SK-N-SH (cell line): Measurements from ENCODE around the gene APOL6. TPM values are rescaled to one million over a fixed set of nuclear protein-coding genes. Genes with fewer than 3 reads are reported as not detected.

Source experiments
- CTCF ChIA-PET: fragments of 300-600, 350-600 bp; formaldehyde crosslinking; extraction: SDS; loops from one replicate; lab custom pipeline; 2021; lab: Yijun Ruan, JAX
- POLR2A ChIA-PET: fragments of 350-600 bp; sonication (Branson Sonifier 250); formaldehyde crosslinking; extraction: SDS; loops from one replicate; lab custom pipeline; 2020; ENCODE audit warnings: antibody characterized with exemption, inconsistent platforms; lab: Yijun Ruan, JAX
- DNase-seq: peaks from one replicate; pipeline ENCODE4 v3.0.0; 2012
- H2AFZ ChIP-seq: fragments of 200-600 bp; sonication (generic); 2 replicates; pipeline ENCODE4 v1.8.1; 2016; ENCODE audit warnings: antibody characterized with exemption, mild to moderate bottlenecking, low read depth
- H3F3A ChIP-seq: fragments of 200-600 bp; sonication (generic); replicated peaks from 2 replicates; pipeline ENCODE3; 2016; ENCODE audit warnings: antibody characterized with exemption, mild to moderate bottlenecking; ENCODE audit not compliant: insufficient read depth
- H3K27ac ChIP-seq, 2 experiments: fragments of 200-500 bp in 1 of 2; fragments of 200-600 bp in 1 of 2; sonication (Bioruptor generic) in 1 of 2; sonication (generic), shearing (Covaris generic) in 1 of 2; 2 replicates each; pipeline versions ENCODE4 v1.5.1 to v1.6.1; 2014 to 2016; ENCODE audit warnings: low read depth in 2 of 2, inconsistent platforms in 1 of 2, low read length in 1 of 2, mild to moderate bottlenecking in 1 of 2, mixed read lengths in 1 of 2
- H3K27me3 ChIP-seq: fragments of 200-600 bp; sonication (generic), shearing (Covaris generic); 2 replicates; pipeline ENCODE4 v1.6.1; 2016; ENCODE audit warnings: mixed run types; ENCODE audit not compliant: insufficient read depth
- H3K36me3 ChIP-seq, 2 experiments: fragments of 200-500 bp in 1 of 2; fragments of 200-600 bp in 1 of 2; sonication (Bioruptor generic) in 1 of 2; sonication (generic) in 1 of 2; replicated peaks in 1 of 2; 2 replicates each; pipeline versions ENCODE3 to v1.5.1; 2014 to 2016; ENCODE audit warnings: low read length in 1 of 2, mild to moderate bottlenecking in 1 of 2; ENCODE audit not compliant: insufficient read depth in 2 of 2, control insufficient read depth in 1 of 2
- H3K4me1 ChIP-seq, 2 experiments: fragments of 200-500 bp in 1 of 2; fragments of 200-600 bp in 1 of 2; sonication (Bioruptor generic) in 1 of 2; sonication (generic), shearing (Covaris generic) in 1 of 2; 2 replicates each; pipeline versions ENCODE4 v1.5.1 to v1.6.1; 2014 to 2016; ENCODE audit warnings: low read depth in 1 of 2, low read length in 1 of 2, mixed run types in 1 of 2; ENCODE audit not compliant: insufficient read depth in 2 of 2, control insufficient read depth in 1 of 2
- H3K4me2 ChIP-seq: fragments of 200-600 bp; sonication (generic), shearing (Covaris generic); 2 replicates; pipeline ENCODE4 v1.6.1; 2017; ENCODE audit warnings: mixed run types
- H3K4me3 ChIP-seq, 2 experiments: fragments of 200-500 bp in 1 of 2; fragments of 200-600 bp in 1 of 2; sonication (Bioruptor generic) in 1 of 2; sonication (generic), shearing (Covaris generic) in 1 of 2; 2 replicates each; pipeline versions ENCODE4 v1.5.1 to v1.8.1; 2014 to 2016; ENCODE audit warnings: low read depth in 2 of 2, inconsistent platforms in 1 of 2, low read length in 1 of 2, mild to moderate bottlenecking in 1 of 2, mixed read lengths in 1 of 2, moderate library complexity in 1 of 2
- H3K79me2 ChIP-seq: fragments of 200-600 bp; sonication (generic); 2 replicates; pipeline ENCODE4 v1.8.1; 2017; ENCODE audit warnings: mild to moderate bottlenecking; ENCODE audit not compliant: insufficient read depth
- H3K9ac ChIP-seq: fragments of 200-600 bp; sonication (generic); 2 replicates; pipeline ENCODE4 v1.6.1; 2017; ENCODE audit warnings: mixed run types
- H3K9me2 ChIP-seq: fragments of 200-600 bp; sonication (generic); 2 replicates; pipeline ENCODE4 v1.6.1; 2017; ENCODE audit warnings: mixed run types
- H3K9me3 ChIP-seq: fragments of 200-600 bp; sonication (generic); 2 replicates; pipeline ENCODE4 v1.6.1; 2017; ENCODE audit warnings: mixed run types, mild to moderate bottlenecking, moderate library complexity
- H4K20me1 ChIP-seq: fragments of 200-600 bp; sonication (generic); 2 replicates; pipeline ENCODE4 v1.6.1; 2017; ENCODE audit warnings: mild to moderate bottlenecking, mixed run types; ENCODE audit not compliant: insufficient read depth
- IRF3 ChIP-seq: fragments of 150-350 bp; IDR thresholded peaks from 2 replicates; pipeline ENCODE4 v1.6.1; 2016; ENCODE audit warnings: mild to moderate bottlenecking, low read depth, low read length
- MEF2A ChIP-seq: IDR thresholded peaks from 2 replicates; pipeline ENCODE4 v1.4.0; 2012; ENCODE audit warnings: low read depth, borderline replicate concordance
- NFIC ChIP-seq: IDR thresholded peaks from 2 replicates; pipeline ENCODE4 v1.4.0; 2012; ENCODE audit warnings: borderline replicate concordance
- POLR2AphosphoS5 ChIP-seq: IDR thresholded peaks from 2 replicates; pipeline ENCODE4 v1.6.1; 2012; ENCODE audit warnings: low read depth, low read length
- RAD21 ChIP-seq: IDR thresholded peaks from 2 replicates; pipeline ENCODE4 v1.6.1; 2012; ENCODE audit warnings: mild to moderate bottlenecking, low read length
- REST ChIP-seq: IDR thresholded peaks from 2 replicates; pipeline ENCODE4 v1.6.1; 2012; ENCODE audit warnings: mild to moderate bottlenecking, low read depth, low read length, moderate library complexity
- RFX5 ChIP-seq: IDR thresholded peaks from 2 replicates; pipeline ENCODE4 v1.6.1; 2012; ENCODE audit warnings: mild to moderate bottlenecking, improper control_type of control experiment, low read length
- SMC3 ChIP-seq: IDR thresholded peaks from 2 replicates; pipeline ENCODE4 v1.6.1; 2012; ENCODE audit warnings: low read depth, low read length, improper control_type of control experiment
- TEAD4 ChIP-seq: IDR thresholded peaks from 2 replicates; pipeline ENCODE4 v1.4.0; 2012; ENCODE audit warnings: mild to moderate bottlenecking, borderline replicate concordance; ENCODE audit not compliant: insufficient read depth
- USF1 ChIP-seq: IDR thresholded peaks from 2 replicates; pipeline ENCODE4 v1.4.0; 2012; ENCODE audit warnings: low read depth, borderline replicate concordance
- ZBTB33 ChIP-seq: IDR thresholded peaks from 2 replicates; pipeline ENCODE4 v1.4.0; 2012; ENCODE audit warnings: low read depth, borderline replicate concordance
- WGBS: methylation state at CpG from one replicate; pipeline ENCODE4 v1.1.6; 2017; ENCODE audit warnings: low lambda C conversion rate; 5-methylcytosine and 5-hydroxymethylcytosine counted together
- polyA plus RNA-seq, 3 experiments: library from polyadenylated mRNA; depleted of rRNA; stranded (reverse); fragments of >200 nt; gene quantifications; 2 replicates each; pipeline ENCODE4 v1.2.3, GENCODE V29; 2012

The APOL6 gene
- polyA plus RNA-seq, 1 of the 3 experiments (the other 2 are of a cell fraction), result 0.90 TPM

- DNase-seq, result no peak
- Histone ChIP-seq H3K9ac (no peak overlapping the region), H3K27me3 (no peaks in the 10 kb centered on the region), H3K9me3 (0 out of 2 replicates have a peak, but pooled peaks cover 9% of the 10 kb centered on the region), H3K9me2 (no peaks in the 10 kb centered on the region), H3K27ac (no peak overlapping the region), H3F3A (no peaks in the 10 kb centered on the region), H3K4me3 (no peak overlapping the region), H4K20me1 (no peaks in the 10 kb centered on the region), H3K4me2 (no peak overlapping the region), H3K36me3 (no peaks in the 10 kb centered on the region), H3K4me1 (peaks cover 10 to 12% of the 10 kb centered on the region in 2 experiments; a peak in 3 of 4 replicates), H3K79me2 (no peaks in the 10 kb centered on the region), H2AFZ (no peak overlapping the region)
- ChIA-PET POLR2A (interaction anchor here (0.6 kb wide), 1 partner anchor 137 kb away, joined by 3 read pairs; no protein-coding TSS in a partner anchor), CTCF (interaction anchor here (0.6 kb wide), 1 partner anchor 79 kb away, joined by 3 read pairs; no protein-coding TSS in a partner anchor)
- TF ChIP-seq ZBTB33, result no peak
- TF ChIP-seq USF1, result no peak
- TF ChIP-seq MEF2A, result no peak
- TF ChIP-seq POLR2AphosphoS5, result no peak
- TF ChIP-seq RAD21, result no peak
- TF ChIP-seq IRF3, result no peak
- TF ChIP-seq SMC3, result no peak
- no peak for TF ChIP-seq REST
- no peak for TF ChIP-seq TEAD4
- no peak for TF ChIP-seq NFIC
- no peak for TF ChIP-seq RFX5
- WGBS, result 84% methylated on average over 2 of the region's 2 CpGs
These were observed 13.2 kb downstream of the APOL6 start for GRCh38 chr22:35661464-35661863.
